GM12874 (cell line): ENCODE data around the gene ZNF823.
A peak's percentile ranks its signal among the peaks of the same experiment; 100 is the strongest.

Experiments
- TF ChIP-seq, protein P1 (sequence below): IDR thresholded peaks from 2 replicates; pipeline ENCODE4 v1.5.1; 2011; ENCODE audit warnings: low read depth, mild to moderate bottlenecking, control low read depth, low read length, moderate library complexity; ENCODE audit not compliant: insufficient read depth

Gene ZNF823

GRCh38 chr19:11738746-11739620 lies at the start of gene ZNF823:
ZNF823 (minus strand) TSS chr19:11738946; CDS start chr19:11738819, 127 bp downstream.
- TF ChIP-seq, protein P1, sequence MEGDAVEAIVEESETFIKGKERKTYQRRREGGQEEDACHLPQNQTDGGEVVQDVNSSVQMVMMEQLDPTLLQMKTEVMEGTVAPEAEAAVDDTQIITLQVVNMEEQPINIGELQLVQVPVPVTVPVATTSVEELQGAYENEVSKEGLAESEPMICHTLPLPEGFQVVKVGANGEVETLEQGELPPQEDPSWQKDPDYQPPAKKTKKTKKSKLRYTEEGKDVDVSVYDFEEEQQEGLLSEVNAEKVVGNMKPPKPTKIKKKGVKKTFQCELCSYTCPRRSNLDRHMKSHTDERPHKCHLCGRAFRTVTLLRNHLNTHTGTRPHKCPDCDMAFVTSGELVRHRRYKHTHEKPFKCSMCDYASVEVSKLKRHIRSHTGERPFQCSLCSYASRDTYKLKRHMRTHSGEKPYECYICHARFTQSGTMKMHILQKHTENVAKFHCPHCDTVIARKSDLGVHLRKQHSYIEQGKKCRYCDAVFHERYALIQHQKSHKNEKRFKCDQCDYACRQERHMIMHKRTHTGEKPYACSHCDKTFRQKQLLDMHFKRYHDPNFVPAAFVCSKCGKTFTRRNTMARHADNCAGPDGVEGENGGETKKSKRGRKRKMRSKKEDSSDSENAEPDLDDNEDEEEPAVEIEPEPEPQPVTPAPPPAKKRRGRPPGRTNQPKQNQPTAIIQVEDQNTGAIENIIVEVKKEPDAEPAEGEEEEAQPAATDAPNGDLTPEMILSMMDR, result no peak

DNA sequence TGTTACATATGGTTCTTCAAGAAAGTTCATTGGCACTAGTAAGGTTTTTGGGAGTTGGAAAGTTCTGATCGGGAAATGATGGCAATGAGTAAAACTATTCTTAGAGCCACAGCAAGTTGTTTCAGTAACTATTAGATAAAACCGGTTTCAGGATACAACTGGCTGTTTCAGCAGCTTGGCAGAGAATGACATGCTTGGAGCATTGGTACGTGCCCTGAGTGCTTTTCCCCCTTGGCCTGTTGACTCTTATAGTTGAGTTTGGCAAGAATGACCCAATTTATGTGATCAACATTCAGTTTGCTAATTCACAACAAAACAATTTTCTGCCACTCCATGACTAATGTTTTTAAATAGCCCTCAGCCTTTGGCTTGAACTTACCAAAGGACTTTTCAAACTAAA lies 48.8 kb upstream of the ZNF823 start:
- TF ChIP-seq, protein P1, result no peak

- TF ChIP-seq, protein P1, result no peak
These were observed 45.6 kb upstream of the ZNF823 start for GRCh38 chr19:11784356-11784755.

GRCh38 chr19:11783767-11784166 lies 45.0 kb upstream of the ZNF823 start:
- TF ChIP-seq, protein P1, result no peak

GRCh38 chr19:11781295-11782057 lies 42.7 kb upstream of the ZNF823 start:
- TF ChIP-seq, protein P1, result no peak

- TF ChIP-seq, protein P1, result no peak
These were observed 41.8 kb upstream of the ZNF823 start for GRCh38 chr19:11780431-11781020.

DNA sequence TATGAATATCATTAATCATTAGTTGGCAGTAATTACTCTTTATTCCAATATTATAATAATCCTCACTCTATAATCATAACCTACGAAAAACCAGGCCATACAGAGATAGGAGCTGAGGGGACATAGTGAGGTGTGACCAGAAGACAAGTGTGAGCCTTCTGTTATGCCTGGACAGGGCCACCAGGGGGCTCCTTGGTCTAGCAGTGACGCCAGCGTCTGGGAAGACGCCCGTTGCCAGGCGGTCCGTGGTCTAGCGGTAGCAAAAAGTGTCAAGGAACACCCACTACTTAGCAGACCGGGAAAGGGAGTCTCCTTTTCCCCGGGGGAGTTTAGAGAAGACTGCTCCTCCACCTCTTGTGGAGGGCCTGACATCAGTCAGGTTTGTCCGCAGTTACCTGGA lies 32.8 kb upstream of the ZNF823 start:
- TF ChIP-seq, protein P1, result peak; percentile 19; the same call in 1 of the 2 replicates
